Bronchial epithelial cell (primary cell): ENCODE data around the gene SMOC1. TPM values are rescaled to one million over a fixed set of nuclear protein-coding genes. Genes with fewer than 3 reads are reported as not detected.
A peak's percentile ranks its signal among the peaks of the same experiment; 100 is the strongest.

Experiments
- DNase-seq: peaks from one replicate; pipeline ENCODE4 v3.0.0-alpha.2; 2010; ENCODE audit warnings: low read depth
- FAIRE-seq: peaks from 2 replicates; lab custom pipeline; 2011; peaks lifted over from hg19 to GRCh38; lab: Jason Lieb, UNC
- H3K27me3 ChIP-seq: 2 replicates; pipeline ENCODE4 v1.5.1; 2011; ENCODE audit warnings: low read length; ENCODE audit not compliant: control insufficient read depth, insufficient read depth
- H3K36me3 ChIP-seq: 2 replicates; pipeline ENCODE4 v1.5.1; 2011; ENCODE audit warnings: low read length; ENCODE audit not compliant: control insufficient read depth, insufficient read depth
- H3K4me3 ChIP-seq: 2 replicates; pipeline ENCODE4 v1.5.1; 2011; ENCODE audit warnings: mild to moderate bottlenecking, low read depth, low read length, control low read depth
- total RNA-seq: library from RNA; depleted of rRNA; stranded (reverse); fragments of >200 nt; gene quantifications from 2 replicates; pipeline ENCODE4 v1.2.1, GENCODE V29; 2014
- TF ChIP-seq, protein P1 (sequence below): IDR thresholded peaks from 2 replicates; pipeline ENCODE4 v1.5.1; 2011; ENCODE audit warnings: mild to moderate bottlenecking, moderate library complexity, low read length, control low read depth, inconsistent platforms; ENCODE audit not compliant: insufficient read depth, severe bottlenecking

SMOC1 gene
- total RNA-seq, 1 donor from 2014 or later, result 16.3 TPM

DNA sequence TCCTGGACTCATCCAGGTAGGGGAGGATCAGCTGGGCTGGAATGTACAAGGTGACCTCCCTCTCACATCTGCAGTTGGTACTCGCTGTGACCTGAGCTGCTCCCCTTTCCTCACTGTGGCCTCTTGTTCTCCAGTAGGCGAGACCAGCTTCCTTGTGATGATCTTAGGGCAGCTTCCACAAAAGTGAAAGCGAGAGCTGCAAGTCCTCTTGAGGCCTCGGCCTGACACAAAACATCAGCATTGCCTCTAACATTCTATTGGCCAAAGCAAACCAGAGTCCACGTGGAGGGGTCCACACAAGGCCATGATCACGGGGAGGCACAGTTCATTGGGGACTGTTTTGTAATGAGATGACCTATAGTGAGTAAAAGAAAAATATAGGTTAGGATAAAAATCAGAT lies 127.5 kb downstream of the SMOC1 start:
- Histone ChIP-seq H3K36me3 (no peaks in the 10 kb centered on the region), H3K27me3 (no peaks in the 10 kb centered on the region), H3K4me3 (no peak overlapping the region)
- no peak for FAIRE-seq
- TF ChIP-seq, protein P1, sequence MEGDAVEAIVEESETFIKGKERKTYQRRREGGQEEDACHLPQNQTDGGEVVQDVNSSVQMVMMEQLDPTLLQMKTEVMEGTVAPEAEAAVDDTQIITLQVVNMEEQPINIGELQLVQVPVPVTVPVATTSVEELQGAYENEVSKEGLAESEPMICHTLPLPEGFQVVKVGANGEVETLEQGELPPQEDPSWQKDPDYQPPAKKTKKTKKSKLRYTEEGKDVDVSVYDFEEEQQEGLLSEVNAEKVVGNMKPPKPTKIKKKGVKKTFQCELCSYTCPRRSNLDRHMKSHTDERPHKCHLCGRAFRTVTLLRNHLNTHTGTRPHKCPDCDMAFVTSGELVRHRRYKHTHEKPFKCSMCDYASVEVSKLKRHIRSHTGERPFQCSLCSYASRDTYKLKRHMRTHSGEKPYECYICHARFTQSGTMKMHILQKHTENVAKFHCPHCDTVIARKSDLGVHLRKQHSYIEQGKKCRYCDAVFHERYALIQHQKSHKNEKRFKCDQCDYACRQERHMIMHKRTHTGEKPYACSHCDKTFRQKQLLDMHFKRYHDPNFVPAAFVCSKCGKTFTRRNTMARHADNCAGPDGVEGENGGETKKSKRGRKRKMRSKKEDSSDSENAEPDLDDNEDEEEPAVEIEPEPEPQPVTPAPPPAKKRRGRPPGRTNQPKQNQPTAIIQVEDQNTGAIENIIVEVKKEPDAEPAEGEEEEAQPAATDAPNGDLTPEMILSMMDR, result no peak
- no peak for DNase-seq

DNA sequence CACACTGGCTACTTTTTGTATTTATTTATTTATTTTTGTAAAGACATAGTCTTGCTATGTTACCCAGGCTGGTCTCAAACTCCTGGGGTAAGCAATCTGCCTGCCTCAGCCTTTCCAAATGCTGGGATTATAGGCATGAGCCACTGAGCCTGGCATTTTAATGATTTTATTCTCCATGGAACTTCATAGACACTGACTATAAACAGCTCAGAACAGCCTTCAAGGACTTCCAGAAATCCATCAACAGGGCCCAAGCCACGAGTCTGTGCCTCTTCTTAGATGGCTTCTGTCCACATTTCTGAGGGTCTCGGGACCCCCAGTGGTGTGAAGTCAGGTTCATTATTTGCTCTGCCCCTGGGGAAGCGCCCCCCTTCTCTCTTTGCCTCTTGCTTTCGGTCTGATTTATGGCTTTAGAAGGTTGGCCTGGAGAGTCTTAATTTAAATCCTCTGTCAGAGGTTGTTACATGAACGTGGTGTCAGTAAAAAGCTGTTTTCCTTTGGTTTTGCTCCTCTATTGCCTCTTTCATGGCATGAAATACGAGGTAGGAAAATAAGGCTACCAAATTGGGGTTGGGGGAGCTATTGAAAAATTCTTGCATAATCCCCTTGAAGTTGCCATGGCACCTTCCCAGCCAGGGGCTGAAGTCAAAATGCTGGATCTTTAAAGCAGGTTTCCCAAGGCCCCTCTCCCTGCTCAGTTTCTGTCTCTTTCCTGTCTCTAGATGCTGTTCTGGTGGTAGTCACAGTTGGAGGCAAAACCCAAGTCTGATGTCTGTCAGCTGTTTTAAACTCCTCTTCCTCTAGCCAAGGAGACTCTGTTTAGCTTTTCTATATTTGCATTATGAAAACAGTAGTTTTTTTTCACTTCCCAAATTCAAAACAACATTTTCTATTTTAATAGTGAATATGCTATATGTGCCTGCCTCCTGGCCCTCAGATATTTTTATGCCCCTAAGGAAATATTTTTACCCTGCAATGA lies 129.4 kb downstream of the SMOC1 start:
- Histone ChIP-seq H3K4me3 (no peak overlapping the region), H3K27me3 (no peaks in the 10 kb centered on the region), H3K36me3 (no peaks in the 10 kb centered on the region)
- no peak for FAIRE-seq
- TF ChIP-seq, protein P1, result no peak
- DNase-seq, result no peak

DNA sequence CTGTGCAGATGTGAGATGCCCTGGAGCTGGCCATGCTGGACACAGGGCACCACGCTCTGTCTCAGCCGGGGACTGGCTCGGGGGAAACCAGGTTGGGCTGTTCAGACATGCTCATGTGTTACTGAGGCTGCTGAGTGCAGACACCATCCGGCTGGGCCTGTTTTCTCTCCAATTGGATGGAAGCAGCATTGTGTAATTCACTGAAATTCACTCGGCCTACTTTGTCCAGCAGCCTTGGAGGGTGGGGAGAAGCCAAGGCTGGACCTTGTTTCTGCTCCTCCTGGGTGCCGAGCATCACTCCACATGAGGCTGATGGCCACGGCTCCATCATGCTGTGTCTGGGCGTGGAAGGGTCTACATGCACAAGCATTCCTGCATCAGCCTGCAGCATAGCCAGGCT lies 130.7 kb downstream of the SMOC1 start:
- DNase-seq (peak; percentile 90), FAIRE-seq (no peak)
- Histone ChIP-seq H3K36me3 (no peaks in the 10 kb centered on the region), H3K27me3 (no peaks in the 10 kb centered on the region), H3K4me3 (no peak overlapping the region)
- TF ChIP-seq, protein P1, result peak; percentile 4

DNA sequence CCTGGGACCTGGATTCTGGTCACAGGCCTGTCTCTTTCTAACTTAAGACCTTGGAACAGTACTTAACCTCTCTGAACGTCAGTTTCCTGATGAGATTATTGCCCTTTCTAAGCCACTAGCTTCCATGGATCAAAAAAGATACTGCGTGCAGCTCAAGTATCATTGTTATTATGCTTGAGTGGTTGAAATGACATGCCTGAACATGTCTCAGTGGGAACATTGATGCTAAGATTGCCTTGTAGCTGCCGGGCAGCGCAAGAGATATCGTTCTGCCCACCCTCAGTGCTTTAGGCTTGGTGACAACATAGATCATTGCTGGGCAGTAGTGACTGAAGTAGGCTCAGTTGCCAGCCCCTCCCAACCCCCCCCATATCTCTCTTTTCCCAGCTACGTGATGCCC lies 131.9 kb downstream of the SMOC1 start:
- peak; percentile 84 for DNase-seq
- TF ChIP-seq, protein P1, result no peak
- no peak for FAIRE-seq
- H3K36me3 ChIP-seq, result no peaks in the 10 kb centered on the region
- H3K27me3 ChIP-seq, result no peaks in the 10 kb centered on the region
- no peak overlapping the region for H3K4me3 ChIP-seq

DNA sequence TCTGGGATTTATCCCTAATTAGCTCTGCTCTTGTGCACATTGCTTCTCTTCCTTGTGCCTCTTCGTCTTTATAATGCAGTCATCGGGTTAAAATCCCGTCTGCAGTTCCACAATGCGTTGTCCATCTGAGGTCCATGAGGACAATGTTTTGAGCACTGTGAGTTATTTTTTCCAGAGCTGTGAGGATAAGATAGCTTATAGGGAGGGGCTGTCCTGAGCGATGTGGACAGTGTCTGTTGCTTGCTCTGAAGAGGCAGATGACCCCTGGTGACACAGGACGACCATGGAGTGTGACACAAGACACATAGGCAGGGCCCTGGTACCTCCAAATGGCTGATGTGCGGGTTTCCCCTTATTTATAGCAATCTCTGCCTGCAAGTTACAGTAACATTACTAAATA lies 132.5 kb downstream of the SMOC1 start:
- Histone ChIP-seq H3K4me3 (no peak overlapping the region), H3K27me3 (no peaks in the 10 kb centered on the region), H3K36me3 (no peaks in the 10 kb centered on the region)
- TF ChIP-seq, protein P1, result no peak
- DNase-seq (no peak), FAIRE-seq (no peak)
